HepG2 (cell line): Measurements from ENCODE around the gene SLC13A5. TPM values are rescaled to one million over a fixed set of nuclear protein-coding genes. Genes with fewer than 3 reads are reported as not detected.
A peak's percentile ranks its signal among the peaks of the same experiment; 100 is the strongest.

Experiments used
- DZIP1 ChIP-seq: sonication (generic); formaldehyde crosslinking; IDR thresholded peaks from 2 replicates; pipeline ENCODE4 v1.5.0; 2020; ENCODE audit warnings: mild to moderate bottlenecking, missing genetic modification reagents
- FOXJ3 ChIP-seq: sonication (generic); formaldehyde crosslinking; IDR thresholded peaks from 2 replicates; pipeline ENCODE4 v1.4.0; 2020; ENCODE audit warnings: missing genetic modification reagents, mild to moderate bottlenecking, borderline replicate concordance
- FUBP1 ChIP-seq: sonication (generic); formaldehyde crosslinking; IDR thresholded peaks from 2 replicates; pipeline ENCODE4 v1.5.1; 2020; ENCODE audit warnings: missing genetic modification reagents, mild to moderate bottlenecking, borderline replicate concordance
- HNF1B ChIP-seq: sonication (generic); formaldehyde crosslinking; IDR thresholded peaks from 2 replicates; pipeline ENCODE4 v1.5.1; 2020; ENCODE audit warnings: mild to moderate bottlenecking, moderate library complexity, missing genetic modification reagents
- MED8 ChIP-seq: sonication (generic); formaldehyde crosslinking; IDR thresholded peaks from 2 replicates; pipeline ENCODE4 v1.8.1; 2023; ENCODE audit warnings: mild to moderate bottlenecking, missing genetic modification reagents; ENCODE audit not compliant: insufficient replicate concordance
- SALL1 ChIP-seq: sonication (generic); formaldehyde crosslinking; IDR thresholded peaks from 2 replicates; pipeline ENCODE4 v1.8.0; 2022; ENCODE audit warnings: mild to moderate bottlenecking, missing genetic modification reagents
- ZHX2 ChIP-seq, 2 experiments: sonication (generic) in 1 of 2; formaldehyde crosslinking in 1 of 2; IDR thresholded peaks; 2 replicates each; pipeline versions ENCODE4 v1.6.1 to v1.9.0; 2014 to 2022; ENCODE audit warnings: antibody characterized with exemption in 1 of 2, borderline replicate concordance in 1 of 2, inconsistent platforms in 1 of 2, low read depth in 1 of 2, missing genetic modification reagents in 1 of 2
- ZNF10 ChIP-seq: sonication (generic); formaldehyde crosslinking; IDR thresholded peaks from 2 replicates; pipeline ENCODE4 v1.4.0; 2020; ENCODE audit warnings: mild to moderate bottlenecking, low read depth, missing genetic modification reagents, borderline replicate concordance
- ZNF18 ChIP-seq: sonication (generic); formaldehyde crosslinking; IDR thresholded peaks from 2 replicates; pipeline ENCODE4 v1.8.0; 2022; ENCODE audit warnings: mild to moderate bottlenecking, missing genetic modification reagents; ENCODE audit not compliant: insufficient replicate concordance
- ZNF431 ChIP-seq: sonication (generic); formaldehyde crosslinking; IDR thresholded peaks from 2 replicates; pipeline ENCODE4 v1.9.0; 2022; ENCODE audit warnings: missing genetic modification reagents, low read depth, mild to moderate bottlenecking, borderline replicate concordance
- ZNF446 ChIP-seq: sonication (generic); formaldehyde crosslinking; IDR thresholded peaks from 2 replicates; pipeline ENCODE4 v1.5.0; 2020; ENCODE audit warnings: mild to moderate bottlenecking, missing genetic modification reagents
- ZNF619 ChIP-seq: sonication (generic); formaldehyde crosslinking; IDR thresholded peaks from 2 replicates; pipeline ENCODE4 v1.4.0; 2020; ENCODE audit warnings: mild to moderate bottlenecking, missing genetic modification reagents
- polyA plus RNA-seq, 8 experiments: library from polyadenylated mRNA; depleted of rRNA in 3 of 8; stranded (reverse) in 7 of 8; unstranded in 1 of 8; fragments of >200 nt; fragmentation: Illumina TruSeq in 4 of 8; extraction: Trizol in 4 of 8; gene quantifications; 2 replicates each; pipeline versions ENCODE4 v1.2.1 to v1.2.3, GENCODE V29; 2011 to 2016; ENCODE audit warnings: low read depth in 4 of 8, missing spikeins in 1 of 8, mixed read lengths in 1 of 8; ENCODE audit not compliant: insufficient read depth in 1 of 8
- total RNA-seq, 5 experiments: library from RNA; depleted of rRNA; stranded (reverse); fragments of >200 nt; fragmentation: Illumina TruSeq; extraction: Trizol; gene quantifications; 2 replicates each; pipeline ENCODE4 v1.2.3, GENCODE V29; 2016; ENCODE audit warnings: low read depth in 1 of 5

Gene SLC13A5
- total and polyA plus RNA-seq, 2 of the 13 experiments (the other 11 are each of a cell fraction or from before 2014, with no cell fraction given): 42.8 to 310 TPM

GRCh38 chr17:6711081-6711674, 2.0 kb downstream of the SLC13A5 start (continued):
- no peak for TF ChIP-seq HNF1B (CRISPR knock-in tag)
- TF ChIP-seq ZNF431 (CRISPR knock-in tag): no peak; the same call in 1 of the 2 replicates
- TF ChIP-seq DZIP1 (CRISPR knock-in tag): no peak
- TF ChIP-seq MED8 (CRISPR knock-in tag): peak; percentile 50
- no peak for TF ChIP-seq ZNF619 (CRISPR knock-in tag)
- no peak for TF ChIP-seq FUBP1 (CRISPR knock-in tag)
- peak; percentile 50 for TF ChIP-seq SALL1 (CRISPR knock-in tag)
- no peak for TF ChIP-seq ZNF10 (CRISPR knock-in tag)
- no peak for TF ChIP-seq ZNF18 (CRISPR knock-in tag)
- no peak for TF ChIP-seq FOXJ3
- TF ChIP-seq ZHX2 (IDR thresholded peaks at IDR 0.05; ENCODE audit: low read depth): no peak; the same call in 1 of the 2 replicates
- no peak for TF ChIP-seq ZHX2 (CRISPR knock-in tag; IDR thresholded peaks at IDR 0.05; ENCODE audit: borderline replicate concordance)
- TF ChIP-seq ZNF446 (CRISPR knock-in tag): no peak
